GM15510 (cell line): ENCODE measurements around the gene MADCAM1.

Experiments
- POLR2A ChIP-seq: IDR thresholded peaks from 3 replicates; pipeline ENCODE4 v1.6.1; 2011; ENCODE audit warnings: borderline replicate concordance; ENCODE audit not compliant: insufficient read length; ENCODE audit errors: extremely low read depth

The MADCAM1 gene

DNA sequence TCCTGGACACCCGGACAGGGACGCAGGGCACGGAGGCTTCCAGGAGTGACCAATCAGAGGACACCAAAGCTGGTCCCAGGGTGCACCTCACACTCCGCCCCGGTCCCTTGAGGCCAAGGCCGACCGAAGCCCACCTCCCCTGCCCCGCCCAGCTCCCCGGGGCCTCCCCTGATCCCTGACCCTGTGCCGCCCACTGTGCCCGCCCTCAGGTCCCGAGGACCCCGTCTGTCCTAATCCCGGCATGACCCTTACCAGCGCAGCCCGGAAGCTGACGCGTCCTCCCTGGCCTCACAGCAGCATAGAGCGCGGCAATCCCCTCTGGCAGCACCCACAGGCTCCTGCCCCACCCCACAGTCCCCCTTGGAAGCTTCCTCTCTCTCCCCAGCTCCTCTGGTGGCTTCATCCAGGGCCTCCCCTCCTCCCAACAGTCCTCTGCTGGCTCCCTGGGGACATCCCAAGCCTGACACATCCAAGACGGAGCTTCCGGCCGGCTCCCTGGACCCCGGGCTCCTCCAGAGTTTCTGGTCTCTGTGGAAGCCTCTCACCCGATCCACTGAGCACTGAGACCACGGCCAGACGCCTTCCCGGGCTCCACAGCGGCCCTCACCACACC, 27.9 kb downstream of the MADCAM1 start:
- no peak for TF ChIP-seq POLR2A

DNA sequence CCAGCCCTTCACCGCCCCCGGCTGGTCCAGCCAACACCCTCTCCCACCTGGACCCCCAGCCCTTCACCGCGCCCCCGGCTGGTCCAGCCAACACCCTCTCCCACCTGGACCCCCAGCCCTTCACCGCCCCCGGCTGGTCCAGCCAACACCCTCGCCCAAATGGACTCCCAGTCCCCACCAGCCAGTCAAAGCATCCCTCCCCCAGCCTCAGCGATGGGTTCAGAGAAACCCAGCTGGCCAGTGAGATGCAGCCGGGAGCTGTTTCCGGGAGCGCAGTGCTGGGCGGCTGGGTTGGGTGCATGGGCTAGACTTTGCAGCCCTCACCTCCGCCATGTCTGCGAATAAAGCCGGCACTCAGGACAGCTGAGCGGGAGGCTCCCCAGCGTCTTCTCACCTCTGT, 28.7 kb downstream of the MADCAM1 start:
- TF ChIP-seq POLR2A, result no peak

GRCh38 chr19:525857-526419, 29.7 kb downstream of the MADCAM1 start:
- no peak for TF ChIP-seq POLR2A

DNA sequence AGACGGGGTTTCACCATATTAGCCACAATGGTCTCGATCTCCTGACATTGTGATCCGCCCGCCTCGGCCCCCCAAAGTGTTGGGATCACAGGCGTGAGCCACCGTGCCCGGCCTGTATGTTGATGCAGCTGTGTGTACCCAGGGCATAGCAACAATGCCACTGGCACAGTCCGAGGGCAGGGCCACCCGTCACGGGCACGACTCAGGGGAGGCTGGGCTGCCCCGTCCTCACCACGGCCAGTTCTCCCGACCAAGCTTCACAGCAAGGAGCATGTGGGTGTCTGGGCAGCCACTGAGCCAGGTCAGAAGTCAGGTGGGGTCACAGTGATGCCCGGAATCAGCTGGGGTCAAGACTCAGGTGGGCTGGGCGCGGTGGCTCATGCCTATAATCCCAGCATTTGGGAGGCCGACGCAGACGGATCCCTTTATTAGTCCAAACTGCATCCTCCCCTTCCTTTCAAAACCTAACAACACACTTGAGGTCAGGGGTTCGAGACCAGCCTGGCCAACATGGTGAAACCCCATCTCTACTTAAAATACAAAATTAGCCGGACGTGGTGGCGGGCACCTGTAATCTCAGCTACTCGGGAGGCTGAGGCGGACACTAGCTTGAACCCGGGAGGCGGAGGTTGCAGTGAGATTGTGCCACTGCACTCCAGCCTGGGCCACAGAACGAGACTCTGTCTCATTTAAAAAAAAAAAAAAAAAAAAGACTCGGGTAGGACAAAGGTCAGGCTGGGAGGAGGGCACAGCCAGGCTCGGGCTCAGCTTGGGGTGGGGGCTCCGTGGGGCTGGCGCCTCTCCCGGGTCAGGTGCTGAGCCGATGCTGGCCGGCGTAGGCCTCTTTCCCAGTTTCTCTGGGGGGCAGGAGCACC, 34.1 kb downstream of the MADCAM1 start:
- TF ChIP-seq POLR2A, result no peak

DNA sequence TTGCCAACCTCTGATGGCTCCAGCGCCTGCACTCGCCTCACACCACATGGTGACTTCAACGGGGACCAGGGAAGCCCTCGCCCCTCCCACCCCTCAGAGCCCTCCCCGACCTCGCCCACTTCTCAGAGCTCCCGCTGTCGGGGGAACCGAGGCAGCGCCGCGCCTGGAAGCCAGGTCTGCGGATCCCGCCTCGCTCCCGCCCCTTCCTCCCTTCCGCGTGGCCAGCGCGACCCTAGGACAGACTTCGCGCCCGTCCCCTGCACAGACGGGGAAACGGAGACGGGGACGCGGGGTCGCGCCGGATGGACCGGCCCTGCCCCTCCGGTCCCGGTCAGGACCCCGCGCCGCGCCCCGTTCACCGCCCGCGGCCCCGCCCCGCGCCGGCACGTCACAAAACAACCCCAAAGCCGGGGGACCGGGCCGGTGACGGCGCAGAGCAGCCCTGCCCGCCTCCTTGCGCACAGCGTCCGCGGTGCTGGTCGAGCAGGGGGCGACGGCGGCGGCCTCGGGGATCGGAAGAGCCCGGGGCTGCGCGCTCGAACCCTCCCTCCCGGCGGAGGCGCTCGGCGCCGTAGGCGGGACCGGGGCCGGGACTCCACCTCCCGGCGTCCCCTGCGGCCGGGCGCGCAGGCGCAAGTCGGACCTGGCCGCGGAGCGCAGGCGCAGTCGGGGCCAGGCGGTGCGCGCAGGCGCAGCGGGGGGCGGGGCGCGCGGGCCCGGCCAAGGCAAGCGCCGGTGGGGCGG, 34.9 kb downstream of the MADCAM1 start:
- no peak for TF ChIP-seq POLR2A

DNA sequence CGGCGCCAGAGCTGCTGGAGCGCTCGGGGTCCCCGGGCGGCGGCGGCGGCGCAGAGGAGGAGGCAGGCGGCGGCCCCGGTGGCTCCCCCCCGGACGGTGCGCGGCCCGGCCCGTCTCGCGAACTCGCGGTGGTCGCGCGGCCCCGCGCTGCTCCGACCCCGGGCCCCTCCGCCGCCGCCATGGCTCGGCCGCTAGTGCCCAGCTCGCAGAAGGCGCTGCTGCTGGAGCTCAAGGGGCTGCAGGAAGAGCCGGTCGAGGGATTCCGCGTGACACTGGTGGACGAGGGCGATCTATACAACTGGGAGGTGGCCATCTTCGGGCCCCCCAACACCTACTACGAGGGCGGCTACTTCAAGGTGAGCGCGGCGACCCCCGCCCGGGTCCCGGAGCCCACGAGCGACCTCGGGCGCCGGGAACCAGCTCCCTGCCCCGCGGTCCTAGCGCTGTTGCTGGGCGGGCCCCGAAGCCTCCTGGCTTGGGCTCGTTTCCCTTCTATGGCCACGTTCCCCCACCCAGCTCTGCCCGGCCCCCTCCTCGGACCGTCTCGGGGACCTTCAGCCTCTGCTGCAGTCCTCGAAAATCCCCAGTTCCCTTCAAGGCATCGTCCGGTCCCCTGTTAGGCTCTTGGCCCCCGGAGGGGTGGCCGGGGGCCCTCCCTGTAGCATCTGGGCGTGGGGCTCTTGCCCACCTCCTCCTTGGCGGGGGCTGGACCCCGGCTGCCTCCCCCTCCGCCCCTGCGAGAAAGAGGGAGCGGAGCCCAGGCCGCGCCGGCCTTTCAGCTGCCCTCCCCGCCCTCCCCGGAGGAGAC, 35.7 kb downstream of the MADCAM1 start, which contains the start of gene CDC34:
Gene CDC34, plus strand, starts transcription at position 8 of the 808 bp plus-strand sequence. Its CDS starts 172 bp downstream, at position 180.
- TF ChIP-seq POLR2A, result peak; percentile 90

- TF ChIP-seq POLR2A, result no peak
Observed at GRCh38 chr19:532561-533363, 36.5 kb downstream of the MADCAM1 start.

DNA sequence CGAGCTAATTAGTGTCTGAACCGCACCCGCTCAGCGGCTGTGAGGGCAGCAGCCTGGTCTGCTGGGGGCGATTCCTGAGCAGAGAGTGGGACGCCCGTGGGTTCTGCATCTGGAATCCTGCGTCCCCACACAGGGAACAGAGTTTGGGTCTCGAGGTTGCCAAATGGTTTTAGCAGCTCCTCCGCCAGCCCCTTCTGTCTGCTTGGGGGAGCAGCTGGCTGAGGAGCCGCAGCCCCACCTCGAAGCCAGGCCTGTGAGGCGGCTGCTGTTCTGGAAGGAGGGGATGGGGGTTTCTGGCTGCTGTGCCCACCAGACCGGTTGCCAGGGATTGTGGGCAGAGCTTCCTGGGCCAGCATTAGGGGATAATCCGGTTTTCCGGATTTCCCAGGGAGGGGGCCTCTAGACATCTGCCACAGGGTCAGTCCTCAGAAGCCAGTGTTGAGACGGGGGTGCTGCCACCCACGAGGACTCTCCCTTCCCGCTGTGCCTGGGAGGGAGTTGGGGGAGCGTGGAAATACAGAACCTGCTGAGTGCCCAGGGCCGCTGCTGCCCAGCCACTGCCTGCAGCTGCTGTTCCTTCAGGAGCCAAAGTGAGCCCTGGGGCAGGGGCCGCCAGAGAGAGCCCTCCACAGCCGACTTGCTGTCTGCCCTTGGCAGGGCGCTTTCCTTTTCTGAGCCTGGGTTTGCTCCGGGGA, 37.2 kb downstream of the MADCAM1 start:
- no peak for TF ChIP-seq POLR2A

GRCh38 chr19:534088-534487, 37.8 kb downstream of the MADCAM1 start:
- no peak for TF ChIP-seq POLR2A

DNA sequence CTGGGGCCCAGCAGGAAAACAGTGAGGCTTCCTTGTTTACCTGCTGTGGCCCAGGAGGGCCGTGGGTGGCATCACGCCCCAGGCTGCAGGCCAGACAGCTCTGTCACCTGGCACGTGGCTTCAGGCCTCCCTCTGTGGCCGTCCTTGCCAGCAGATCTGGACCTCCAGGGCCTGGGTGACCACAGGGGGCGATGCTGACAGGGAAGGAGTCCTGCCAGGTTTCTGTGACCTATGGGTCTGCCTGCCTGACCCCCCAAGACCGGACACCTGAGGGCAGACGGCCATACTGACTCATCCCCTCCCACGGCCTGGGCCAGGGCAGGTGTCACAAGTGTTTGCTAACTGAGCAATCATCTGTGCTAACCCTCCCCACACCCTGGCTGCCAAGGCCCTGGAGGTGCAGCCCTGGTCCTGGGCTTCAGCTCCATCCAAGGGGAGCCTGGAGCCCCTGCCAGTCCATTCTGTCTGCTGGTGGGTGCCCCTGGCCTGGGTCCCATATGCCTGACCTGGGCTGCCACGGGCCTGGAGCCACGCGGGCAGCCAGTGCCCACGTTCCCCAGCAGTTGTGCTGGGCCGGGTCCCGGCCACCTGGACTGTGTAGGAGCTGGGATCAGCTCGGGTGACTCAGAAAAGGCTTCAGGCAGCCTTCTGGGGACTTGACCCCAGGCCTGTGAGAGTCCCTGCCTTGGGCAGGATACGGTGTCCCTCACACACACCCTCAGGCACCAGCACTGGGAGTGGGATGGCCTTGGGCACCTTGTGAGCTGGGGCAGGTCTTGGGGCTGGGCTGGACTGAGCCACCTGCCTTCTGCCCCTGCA, 38.9 kb downstream of the MADCAM1 start:
- no peak for TF ChIP-seq POLR2A

- TF ChIP-seq POLR2A, result no peak
Observed at GRCh38 chr19:536031-536880, 40.0 kb downstream of the MADCAM1 start.
